Epithelial cell of proximal tubule (primary cell): ENCODE data around the gene RNU6-9. TPM values are rescaled to one million over a fixed set of nuclear protein-coding genes. Genes with fewer than 3 reads are reported as not detected.

Source experiments
- DNase-seq: peaks from one replicate; pipeline ENCODE4 v3.0.0-alpha.2; 2011; ENCODE audit warnings: low read depth
- H3K4me3 ChIP-seq: 2 replicates; pipeline ENCODE4 v1.5.1; 2011; ENCODE audit warnings: low read depth, mild to moderate bottlenecking, low read length
- total RNA-seq: library from RNA; depleted of rRNA; stranded (reverse); fragments of >200 nt; gene quantifications from 2 replicates; pipeline ENCODE4 v1.2.3, GENCODE V29; 2015
- TF ChIP-seq, protein P1 (sequence below): conservative IDR thresholded peaks from 2 replicates; pipeline ENCODE4 v1.5.1; 2012; ENCODE audit warnings: low read depth, mild to moderate bottlenecking, low read length

Gene RNU6-9
- total RNA-seq, 1 donor from 2014 or later = not detected

- no peak overlapping the region for H3K4me3 ChIP-seq
- no peak for DNase-seq
- TF ChIP-seq, protein P1, sequence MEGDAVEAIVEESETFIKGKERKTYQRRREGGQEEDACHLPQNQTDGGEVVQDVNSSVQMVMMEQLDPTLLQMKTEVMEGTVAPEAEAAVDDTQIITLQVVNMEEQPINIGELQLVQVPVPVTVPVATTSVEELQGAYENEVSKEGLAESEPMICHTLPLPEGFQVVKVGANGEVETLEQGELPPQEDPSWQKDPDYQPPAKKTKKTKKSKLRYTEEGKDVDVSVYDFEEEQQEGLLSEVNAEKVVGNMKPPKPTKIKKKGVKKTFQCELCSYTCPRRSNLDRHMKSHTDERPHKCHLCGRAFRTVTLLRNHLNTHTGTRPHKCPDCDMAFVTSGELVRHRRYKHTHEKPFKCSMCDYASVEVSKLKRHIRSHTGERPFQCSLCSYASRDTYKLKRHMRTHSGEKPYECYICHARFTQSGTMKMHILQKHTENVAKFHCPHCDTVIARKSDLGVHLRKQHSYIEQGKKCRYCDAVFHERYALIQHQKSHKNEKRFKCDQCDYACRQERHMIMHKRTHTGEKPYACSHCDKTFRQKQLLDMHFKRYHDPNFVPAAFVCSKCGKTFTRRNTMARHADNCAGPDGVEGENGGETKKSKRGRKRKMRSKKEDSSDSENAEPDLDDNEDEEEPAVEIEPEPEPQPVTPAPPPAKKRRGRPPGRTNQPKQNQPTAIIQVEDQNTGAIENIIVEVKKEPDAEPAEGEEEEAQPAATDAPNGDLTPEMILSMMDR = no peak
Observed at GRCh38 chr19:918152-918437, 24.8 kb downstream of the RNU6-9 start.

DNA sequence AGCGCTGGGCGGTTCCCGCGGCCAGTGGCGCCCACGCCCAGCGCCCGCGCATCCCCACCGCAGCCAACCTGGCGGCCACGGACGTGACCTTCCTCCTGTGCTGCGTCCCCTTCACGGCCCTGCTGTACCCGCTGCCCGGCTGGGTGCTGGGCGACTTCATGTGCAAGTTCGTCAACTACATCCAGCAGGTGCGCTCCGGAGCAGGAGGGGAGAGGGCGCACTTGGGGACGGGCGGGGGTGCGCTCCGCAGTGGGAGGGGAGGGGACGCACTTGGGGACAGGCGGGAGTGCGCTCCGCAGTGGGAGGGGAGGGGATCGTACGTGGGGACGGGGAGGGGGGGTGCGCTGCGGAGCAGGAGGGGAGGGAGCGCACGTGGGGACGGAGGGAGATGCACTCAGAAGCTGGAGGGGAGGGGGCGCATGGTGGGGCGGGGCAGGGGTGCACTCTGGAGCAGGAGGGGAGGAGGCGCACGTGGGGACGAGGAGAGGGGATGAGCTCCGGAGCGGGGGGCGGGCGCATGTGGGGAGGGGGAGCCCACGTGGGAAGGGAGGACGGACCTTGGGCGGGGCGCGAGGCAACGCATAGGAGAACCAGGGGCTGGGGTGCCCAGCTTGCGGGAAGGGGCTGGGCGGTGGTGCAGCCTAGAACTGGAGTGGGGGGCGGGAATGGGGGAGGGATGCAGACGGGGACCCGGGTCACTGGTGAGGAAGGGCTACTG is 25.4 kb downstream of the RNU6-9 start:
- TF ChIP-seq, protein P1 = no peak
- no peak overlapping the region for H3K4me3 ChIP-seq
- DNase-seq = no peak

GRCh38 chr19:919199-920050 is 26.1 kb downstream of the RNU6-9 start:
- DNase-seq = no peak
- no peak overlapping the region for H3K4me3 ChIP-seq
- TF ChIP-seq, protein P1 = no peak

GRCh38 chr19:920051-920864 is 27.0 kb downstream of the RNU6-9 start:
- no peak for DNase-seq
- no peak overlapping the region for H3K4me3 ChIP-seq
- TF ChIP-seq, protein P1 = no peak

DNA sequence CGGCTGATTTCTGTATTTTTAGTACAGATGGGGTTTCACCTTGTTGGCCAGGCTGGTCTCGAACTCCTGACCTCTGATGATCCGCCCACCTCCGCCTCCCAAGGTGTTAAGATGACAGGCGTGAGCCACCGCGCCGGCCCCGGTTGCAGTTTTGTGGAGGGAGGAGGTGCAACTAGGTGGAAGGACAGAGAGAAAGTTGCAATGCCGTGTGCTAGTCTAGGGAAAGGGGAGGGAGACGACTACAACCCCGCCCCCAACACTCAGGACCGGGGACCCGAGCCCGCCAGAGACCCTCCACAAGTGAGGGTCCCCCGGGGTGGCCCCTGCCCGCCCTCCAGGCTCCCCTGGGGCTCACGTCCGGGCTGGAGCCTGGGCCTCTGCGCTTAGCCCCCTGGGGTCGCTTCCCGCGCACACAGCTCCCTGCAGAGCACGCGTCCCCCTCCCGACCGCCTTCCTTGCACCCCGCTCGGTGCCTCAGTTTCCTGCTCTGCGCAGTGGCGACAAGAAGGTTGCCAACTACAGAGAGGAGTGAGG is 31.3 kb downstream of the RNU6-9 start:
- DNase-seq = no peak
- peak overlapping the region; percentile 87 for H3K4me3 ChIP-seq
- TF ChIP-seq, protein P1 = no peak

DNA sequence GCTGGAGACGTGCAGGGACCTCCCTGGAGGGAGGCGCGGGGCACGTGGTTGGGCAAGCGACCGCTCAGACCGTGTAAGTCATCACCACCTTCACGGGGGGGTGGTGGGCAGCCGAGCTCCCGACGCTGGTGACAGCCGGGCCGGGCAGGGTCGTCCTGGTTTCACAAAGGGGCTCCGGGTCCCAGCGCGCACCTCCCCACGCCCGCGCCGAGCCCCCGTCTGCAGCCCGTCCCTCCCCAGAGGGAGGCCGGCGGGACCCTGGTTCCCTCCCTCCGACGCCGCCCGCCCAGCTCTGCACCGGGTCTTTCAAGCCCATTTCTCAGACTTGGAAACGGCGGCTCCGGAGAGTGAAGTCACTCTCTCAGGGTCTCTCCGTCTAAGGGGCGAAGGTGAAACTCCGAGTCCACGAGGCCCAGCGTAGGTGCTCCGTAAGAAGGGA is 31.8 kb downstream of the RNU6-9 start:
- no peak for DNase-seq
- peak overlapping the region; percentile 87 for H3K4me3 ChIP-seq
- TF ChIP-seq, protein P1 = no peak
